ENCODE data around the gene UBE2S.

DNA sequence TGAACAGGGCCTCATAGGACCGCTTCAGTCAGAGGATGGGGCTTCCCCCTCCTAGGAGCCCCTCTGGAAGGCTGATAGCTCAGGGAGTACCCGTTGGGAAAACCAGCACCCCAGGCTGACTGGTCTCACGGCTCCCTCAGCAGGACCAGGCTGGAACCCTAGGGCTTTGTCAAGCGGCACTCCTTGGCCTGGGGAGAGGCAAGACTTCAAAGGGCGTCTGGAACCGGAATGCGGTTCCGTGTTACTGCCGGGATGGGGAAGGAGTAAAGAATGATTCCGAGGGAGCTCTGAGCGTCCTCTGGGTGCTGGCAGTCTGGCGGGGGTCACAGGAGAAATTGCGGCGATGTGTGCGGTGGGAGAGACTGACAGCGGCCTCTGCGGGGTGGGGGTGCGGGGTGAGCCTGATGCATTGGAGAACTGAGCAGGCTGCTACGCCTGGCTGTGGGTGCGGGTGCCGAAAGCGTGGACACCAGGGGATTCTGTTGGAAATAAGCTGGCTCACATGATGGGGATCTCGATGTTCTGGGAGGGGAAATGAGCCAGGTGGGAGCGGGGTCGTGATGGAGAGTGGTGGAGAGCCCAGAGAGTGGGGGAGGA is 54.9 kb downstream of the UBE2S start:
- TF ChIP-seq, protein P1, sequence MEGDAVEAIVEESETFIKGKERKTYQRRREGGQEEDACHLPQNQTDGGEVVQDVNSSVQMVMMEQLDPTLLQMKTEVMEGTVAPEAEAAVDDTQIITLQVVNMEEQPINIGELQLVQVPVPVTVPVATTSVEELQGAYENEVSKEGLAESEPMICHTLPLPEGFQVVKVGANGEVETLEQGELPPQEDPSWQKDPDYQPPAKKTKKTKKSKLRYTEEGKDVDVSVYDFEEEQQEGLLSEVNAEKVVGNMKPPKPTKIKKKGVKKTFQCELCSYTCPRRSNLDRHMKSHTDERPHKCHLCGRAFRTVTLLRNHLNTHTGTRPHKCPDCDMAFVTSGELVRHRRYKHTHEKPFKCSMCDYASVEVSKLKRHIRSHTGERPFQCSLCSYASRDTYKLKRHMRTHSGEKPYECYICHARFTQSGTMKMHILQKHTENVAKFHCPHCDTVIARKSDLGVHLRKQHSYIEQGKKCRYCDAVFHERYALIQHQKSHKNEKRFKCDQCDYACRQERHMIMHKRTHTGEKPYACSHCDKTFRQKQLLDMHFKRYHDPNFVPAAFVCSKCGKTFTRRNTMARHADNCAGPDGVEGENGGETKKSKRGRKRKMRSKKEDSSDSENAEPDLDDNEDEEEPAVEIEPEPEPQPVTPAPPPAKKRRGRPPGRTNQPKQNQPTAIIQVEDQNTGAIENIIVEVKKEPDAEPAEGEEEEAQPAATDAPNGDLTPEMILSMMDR (IDR thresholded peaks at IDR 0.05), result no peak
- TF ChIP-seq POLR2A (IDR thresholded peaks at IDR 0.05), result no peak
